ENCODE data around the gene IRX6.

DNA sequence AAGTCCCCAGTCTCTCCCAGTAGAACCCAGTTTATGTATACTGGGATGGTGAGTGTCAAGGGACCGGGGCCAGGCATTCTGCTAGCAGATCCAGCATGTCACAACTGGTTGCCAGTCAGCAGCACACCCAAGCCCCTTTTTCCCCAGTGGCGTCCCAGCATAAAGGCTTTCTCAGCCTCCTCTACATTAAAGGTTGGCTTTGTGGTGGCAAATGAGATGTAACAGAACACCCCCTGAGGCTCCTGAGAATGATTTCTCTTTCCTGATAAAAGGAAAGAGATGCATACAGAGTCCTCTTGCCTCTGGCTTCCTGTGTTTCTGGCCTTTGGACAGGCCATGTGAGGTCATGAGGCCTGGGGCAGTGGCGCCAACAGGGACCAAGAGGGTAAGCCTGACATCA is 27.9 kb downstream of the IRX6 start:
- TF ChIP-seq EZH2phosphoT487 (IDR thresholded peaks at IDR 0.05; ENCODE audit: insufficient read depth, low read depth), result no peak
- TF ChIP-seq EZH2 (IDR thresholded peaks at IDR 0.05; ENCODE audit: insufficient read depth, poor library complexity, severe bottlenecking), result no peak

Measured in GM23248 (cell line).